ENCODE measurements around the gene GFOD1.

GRCh38 chr6:13390658-13391057 lies 96.7 kb downstream of the GFOD1 start:
- TF ChIP-seq CTCF (IDR thresholded peaks at IDR 0.05), result no peak
- TF ChIP-seq POLR2A (IDR thresholded peaks at IDR 0.05), result no peak

Measured in heart left ventricle (tissue), 13 donors.